Hematopoietic multipotent progenitor cell treated with erythropoietin and hydrocortisone succinate and interleukin-3 and kit ligand, for 6 days (in vitro differentiated cells): ENCODE data around the gene TMEM30A.
A peak's percentile ranks its signal among the peaks of the same experiment; 100 is the strongest.

Experiments used
- DNase-seq: peaks from one replicate; pipeline ENCODE4 v3.0.0-alpha.2; 2015

Gene TMEM30A

GRCh38 chr6:75211920-75212590 is 72.5 kb downstream of the TMEM30A start:
- no peak for DNase-seq

- peak; percentile 90 for DNase-seq
Observed at GRCh38 chr6:75210885-75211739, 73.5 kb downstream of the TMEM30A start.

GRCh38 chr6:75209184-75209723 is 75.3 kb downstream of the TMEM30A start:
- DNase-seq = no peak

GRCh38 chr6:75208298-75209183 is 76.1 kb downstream of the TMEM30A start:
- peak; percentile 84 for DNase-seq

GRCh38 chr6:75206576-75207342 is 77.8 kb downstream of the TMEM30A start:
- DNase-seq = no peak

- DNase-seq = peak; percentile 15
Observed at GRCh38 chr6:75205776-75206575, 78.6 kb downstream of the TMEM30A start, which contains the start of gene COL12A1. Gene COL12A1 (minus strand): TSS chr6:75206053. CDS start chr6:75202792, 3,261 bp downstream.

- DNase-seq = peak; percentile 28
Observed at GRCh38 chr6:75204959-75205775, 79.4 kb downstream of the TMEM30A start.

GRCh38 chr6:75204217-75204958 is 80.2 kb downstream of the TMEM30A start:
- DNase-seq = peak; percentile 70

GRCh38 chr6:75203721-75204120 is 80.9 kb downstream of the TMEM30A start:
- no peak for DNase-seq
